BJ (cell line): ENCODE results near the gene TMC5. TPM values are rescaled to one million over a fixed set of nuclear protein-coding genes. Genes with fewer than 3 reads are reported as not detected.

Source experiments
- CTCF ChIA-PET: fragments of 350-600 bp; formaldehyde crosslinking; extraction: SDS; loops from one replicate; lab custom pipeline; 2021; ENCODE audit warnings: antibody characterized with exemption, inconsistent platforms; lab: Yijun Ruan, JAX
- POLR2A ChIA-PET: fragments of 300-600 bp; sonication (Branson Sonifier 250); formaldehyde crosslinking; extraction: SDS; loops from one replicate; lab custom pipeline; 2021; ENCODE audit warnings: antibody characterized with exemption; lab: Charles Lee
- DNase-seq: peaks from one replicate; pipeline ENCODE4 v3.0.0-alpha.2; 2011; ENCODE audit warnings: low read depth
- H3K27me3 ChIP-seq: 2 replicates; pipeline ENCODE4 v1.6.0; 2011; ENCODE audit warnings: low read length; ENCODE audit not compliant: control insufficient read depth, insufficient read depth
- H3K36me3 ChIP-seq: 2 replicates; pipeline ENCODE4 v1.5.1; 2011; ENCODE audit warnings: low read length; ENCODE audit not compliant: control insufficient read depth, insufficient read depth
- H3K4me3 ChIP-seq: 2 replicates; pipeline ENCODE4 v1.5.1; 2011; ENCODE audit warnings: low read depth, mild to moderate bottlenecking, control low read depth, low read length
- polyA plus RNA-seq: library from polyadenylated mRNA; depleted of rRNA; stranded (reverse); fragments of >200 nt; gene quantifications from 2 replicates; pipeline ENCODE4 v1.2.3, GENCODE V29; 2011
- TF ChIP-seq, protein P1 (sequence below): IDR thresholded peaks from 2 replicates; pipeline ENCODE4 v1.5.1; 2011; ENCODE audit warnings: low read depth, mild to moderate bottlenecking, control low read depth, inconsistent platforms, low read length, moderate library complexity; ENCODE audit not compliant: insufficient read depth

Gene TMC5
- polyA plus RNA-seq, 1 experiment: not detected

GRCh38 chr16:19419698-19420075 is 2.0 kb downstream of the TMC5 start:
- TF ChIP-seq, protein P1, sequence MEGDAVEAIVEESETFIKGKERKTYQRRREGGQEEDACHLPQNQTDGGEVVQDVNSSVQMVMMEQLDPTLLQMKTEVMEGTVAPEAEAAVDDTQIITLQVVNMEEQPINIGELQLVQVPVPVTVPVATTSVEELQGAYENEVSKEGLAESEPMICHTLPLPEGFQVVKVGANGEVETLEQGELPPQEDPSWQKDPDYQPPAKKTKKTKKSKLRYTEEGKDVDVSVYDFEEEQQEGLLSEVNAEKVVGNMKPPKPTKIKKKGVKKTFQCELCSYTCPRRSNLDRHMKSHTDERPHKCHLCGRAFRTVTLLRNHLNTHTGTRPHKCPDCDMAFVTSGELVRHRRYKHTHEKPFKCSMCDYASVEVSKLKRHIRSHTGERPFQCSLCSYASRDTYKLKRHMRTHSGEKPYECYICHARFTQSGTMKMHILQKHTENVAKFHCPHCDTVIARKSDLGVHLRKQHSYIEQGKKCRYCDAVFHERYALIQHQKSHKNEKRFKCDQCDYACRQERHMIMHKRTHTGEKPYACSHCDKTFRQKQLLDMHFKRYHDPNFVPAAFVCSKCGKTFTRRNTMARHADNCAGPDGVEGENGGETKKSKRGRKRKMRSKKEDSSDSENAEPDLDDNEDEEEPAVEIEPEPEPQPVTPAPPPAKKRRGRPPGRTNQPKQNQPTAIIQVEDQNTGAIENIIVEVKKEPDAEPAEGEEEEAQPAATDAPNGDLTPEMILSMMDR: no peak
- POLR2A ChIA-PET: no interaction called here

GRCh38 chr16:19424478-19424877 is 6.8 kb downstream of the TMC5 start:
- no peaks in the 10 kb centered on the region for H3K36me3 ChIP-seq
- ChIA-PET POLR2A (no interaction called here), CTCF (no interaction called here)
- DNase-seq: no peak
- no peaks in the 10 kb centered on the region for H3K27me3 ChIP-seq
- no peak overlapping the region for H3K4me3 ChIP-seq
- TF ChIP-seq, protein P1: no peak

More at GRCh38 chr16:19419698-19420075, 2.0 kb downstream of the TMC5 start:
- DNase-seq: no peak
- no peaks in the 10 kb centered on the region for H3K27me3 ChIP-seq
- H3K36me3 ChIP-seq: no peaks in the 10 kb centered on the region
- H3K4me3 ChIP-seq: no peak overlapping the region
- CTCF ChIA-PET: no interaction called here

DNA sequence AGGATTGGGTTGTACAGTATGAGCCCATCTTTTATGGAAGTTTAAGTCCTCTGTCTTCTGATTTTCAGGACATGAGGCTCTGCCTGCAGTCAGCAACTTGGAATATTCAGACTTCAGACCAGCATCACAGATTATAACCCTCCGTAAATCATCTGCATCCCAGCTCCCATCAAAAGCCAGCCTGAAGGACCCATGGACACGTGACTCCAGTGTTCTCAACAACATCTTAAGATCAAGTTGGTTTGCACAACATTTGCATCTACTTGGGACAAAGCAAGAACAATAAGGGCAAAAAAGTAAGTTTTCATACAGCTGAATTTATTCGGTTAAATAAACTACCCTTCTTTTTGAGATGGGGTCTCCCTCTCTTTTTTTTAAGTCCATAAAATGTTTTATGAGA is 12.7 kb downstream of the TMC5 start:
- no peak for DNase-seq
- Histone ChIP-seq H3K36me3 (no peaks in the 10 kb centered on the region), H3K4me3 (no peak overlapping the region), H3K27me3 (no peaks in the 10 kb centered on the region)
- ChIA-PET POLR2A (no interaction called here), CTCF (no interaction called here)
- TF ChIP-seq, protein P1: no peak

DNA sequence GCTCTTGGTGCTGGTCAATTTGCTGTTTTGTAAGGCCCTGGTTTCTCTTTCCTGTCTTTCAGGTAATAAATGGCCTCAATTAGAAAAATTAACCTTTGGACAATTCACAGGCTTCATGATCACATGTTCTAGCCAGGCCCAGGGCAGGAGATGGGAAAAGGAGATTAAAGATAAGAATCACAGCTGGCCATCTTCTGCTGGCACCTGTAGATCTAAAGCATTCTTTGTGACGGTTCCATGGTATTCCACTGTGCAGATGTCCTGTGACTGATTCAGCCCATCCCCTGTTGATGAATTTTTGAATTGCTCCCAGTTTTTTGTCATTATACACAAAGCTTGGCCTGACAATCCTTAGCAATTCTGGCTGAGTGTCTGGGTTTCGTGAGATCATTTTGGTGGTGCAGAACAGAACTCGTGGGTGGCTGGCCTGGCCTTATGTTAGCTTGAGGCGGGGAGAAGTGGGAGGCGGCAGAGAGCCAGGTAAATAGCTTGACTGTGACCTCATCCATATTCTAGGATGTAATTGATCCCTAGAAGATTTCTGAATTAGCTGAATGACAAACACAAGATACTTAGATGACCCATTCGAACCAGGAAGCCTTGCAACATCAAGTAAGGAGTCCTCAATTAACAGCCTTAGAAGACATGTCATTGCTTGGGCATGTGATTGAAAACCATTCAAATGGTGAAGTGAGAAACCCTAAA is 14.1 kb downstream of the TMC5 start:
- POLR2A ChIA-PET: no interaction called here
- DNase-seq: no peak

DNA sequence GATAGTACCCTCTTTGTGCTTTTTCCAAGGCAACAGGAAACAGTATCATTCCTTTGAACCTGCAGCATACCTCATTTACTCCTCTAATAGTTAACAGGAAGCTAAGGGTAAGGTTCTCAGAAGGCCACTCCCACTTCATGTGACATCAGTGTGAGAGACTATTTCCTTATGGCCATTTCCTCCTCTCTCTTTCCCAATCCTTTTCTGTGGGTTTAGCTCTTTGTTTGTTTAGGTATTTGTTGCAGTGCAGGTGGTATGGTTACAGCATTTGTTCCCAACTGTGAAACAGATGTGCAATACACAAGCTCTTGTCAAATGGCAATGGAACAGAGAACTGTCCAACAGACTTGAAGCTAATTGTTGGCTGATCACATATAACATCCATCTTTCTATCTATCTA is 14.7 kb downstream of the TMC5 start:
- TF ChIP-seq, protein P1: no peak
- ChIA-PET POLR2A (no interaction called here), CTCF (no interaction called here)
- no peak for DNase-seq
- H3K36me3 ChIP-seq: no peaks in the 10 kb centered on the region
- H3K27me3 ChIP-seq: no peaks in the 10 kb centered on the region
- H3K4me3 ChIP-seq: no peak overlapping the region

More for the DNA sequence above, 14.1 kb downstream of the TMC5 start:
- no peaks in the 10 kb centered on the region for H3K27me3 ChIP-seq
- H3K36me3 ChIP-seq: no peaks in the 10 kb centered on the region
- H3K4me3 ChIP-seq: no peak overlapping the region
- CTCF ChIA-PET: no interaction called here
- TF ChIP-seq, protein P1: no peak
